H1 (cell line): ENCODE results near the gene RAB3A. TPM values are rescaled to one million over a fixed set of nuclear protein-coding genes. Genes with fewer than 3 reads are reported as not detected.

Experiments
- CTCF ChIA-PET: fragments of 300-600 bp; sonication (Branson Sonifier 250); formaldehyde crosslinking; loops from one replicate; lab custom pipeline; 2021; ENCODE audit not compliant: partially characterized antibody; lab: Charles Lee
- POLR2A ChIA-PET: fragments of 300-600 bp; sonication (Branson Sonifier 250); formaldehyde crosslinking; loops from one replicate; lab custom pipeline; 2021; ENCODE audit warnings: inconsistent platforms; ENCODE audit not compliant: partially characterized antibody; lab: Charles Lee
- DNase-seq, 2 experiments: peaks; one replicate each; pipeline versions ENCODE4 v3.0.0 to v3.0.0-alpha.2; 2010 to 2022; ENCODE audit warnings: low spot score in 2 of 2, low read depth in 1 of 2, mixed read lengths in 1 of 2
- FAIRE-seq: peaks from 2 replicates; lab custom pipeline; 2011; peaks lifted over from hg19 to GRCh38; lab: Jason Lieb, UNC
- H2AFZ ChIP-seq: 2 replicates; pipeline ENCODE4 v1.8.1; 2012; ENCODE audit warnings: low read length, inconsistent platforms
- H2AK5ac ChIP-seq: 2 replicates; pipeline ENCODE4 v1.6.1; 2013; ENCODE audit warnings: low read depth, low read length
- H2BK120ac ChIP-seq: replicated peaks from 2 replicates; pipeline ENCODE3; 2013; ENCODE audit warnings: low read depth, low read length, inconsistent platforms
- H2BK12ac ChIP-seq: 2 replicates; pipeline ENCODE4 v1.6.1; 2013; ENCODE audit warnings: low read depth, low read length
- H2BK15ac ChIP-seq: 2 replicates; pipeline ENCODE4 v1.6.1; 2013; ENCODE audit warnings: low read length
- H2BK20ac ChIP-seq: 2 replicates; pipeline ENCODE4 v1.6.1; 2013; ENCODE audit warnings: low read length
- H2BK5ac ChIP-seq: 2 replicates; pipeline ENCODE4 v1.6.1; 2013; ENCODE audit warnings: low read depth, low read length
- H3K14ac ChIP-seq: 2 replicates; pipeline ENCODE4 v1.6.1; 2013; ENCODE audit warnings: inconsistent platforms; ENCODE audit not compliant: insufficient read length
- H3K18ac ChIP-seq: 2 replicates; pipeline ENCODE4 v1.6.1; 2013; ENCODE audit warnings: low read length; ENCODE audit errors: extremely low read depth
- H3K23ac ChIP-seq: 2 replicates; pipeline ENCODE4 v1.6.1; 2013; ENCODE audit warnings: inconsistent platforms; ENCODE audit not compliant: insufficient read length
- H3K23me2 ChIP-seq: 2 replicates; pipeline ENCODE4 v1.6.1; 2013; ENCODE audit warnings: low read depth, low read length
- H3K27ac ChIP-seq: 2 replicates; pipeline ENCODE4 v1.6.1; 2011; ENCODE audit warnings: low read depth, low read length, inconsistent platforms
- H3K27me3 ChIP-seq, 4 experiments: replicated peaks in 1 of 4; 1 replicate in 1 of 4; 2 replicates in 3 of 4; pipeline versions ENCODE4 v1.6.1 to v1.8.1; 2011 to 2013; ENCODE audit warnings: low read length in 3 of 4, mild to moderate bottlenecking in 3 of 4, inconsistent platforms in 2 of 4, mixed read lengths in 2 of 4, moderate library complexity in 1 of 4; ENCODE audit not compliant: control insufficient read depth in 3 of 4, insufficient read depth in 3 of 4; ENCODE audit errors: extremely low read depth in 1 of 4
- H3K36me3 ChIP-seq, 4 experiments: 2 replicates each; pipeline versions ENCODE4 v1.6.1 to v1.8.1; 2011 to 2013; ENCODE audit warnings: mild to moderate bottlenecking in 4 of 4, low read length in 3 of 4, moderate library complexity in 2 of 4, control low read depth in 1 of 4, inconsistent platforms in 1 of 4; ENCODE audit not compliant: insufficient read depth in 4 of 4, control insufficient read depth in 2 of 4
- H3K4ac ChIP-seq: replicated peaks from 2 replicates; pipeline ENCODE3; 2013; ENCODE audit warnings: low read length, low read depth, mixed read lengths, inconsistent platforms; ENCODE audit not compliant: insufficient read length
- H3K4me1 ChIP-seq, 4 experiments: replicated peaks in 1 of 4; 1 replicate in 1 of 4; 2 replicates in 3 of 4; pipeline versions ENCODE4 v1.6.1 to v1.8.1; 2011 to 2013; ENCODE audit warnings: low read length in 3 of 4, inconsistent platforms in 2 of 4, mixed read lengths in 1 of 4; ENCODE audit not compliant: insufficient read depth in 4 of 4, control insufficient read depth in 3 of 4
- H3K4me2 ChIP-seq, 2 experiments: 2 replicates each; pipeline versions ENCODE4 v1.6.1 to v1.8.1; 2011 to 2013; ENCODE audit warnings: low read depth in 2 of 2, low read length in 2 of 2, control low read depth in 1 of 2, inconsistent platforms in 1 of 2, mild to moderate bottlenecking in 1 of 2; ENCODE audit not compliant: insufficient read depth in 1 of 2
- H3K4me3 ChIP-seq, 4 experiments: fragments of 200-600, 300-600 bp in 1 of 4; sonication (generic), shearing (Covaris generic), sonication (Bioruptor Twin) in 1 of 4; 2 replicates each; pipeline versions ENCODE4 v1.5.1 to v1.8.1; 2011 to 2016; ENCODE audit warnings: low read length in 4 of 4, low read depth in 3 of 4, control low read depth in 2 of 4, inconsistent platforms in 2 of 4, mild to moderate bottlenecking in 2 of 4, mixed read lengths in 1 of 4, moderate library complexity in 1 of 4; ENCODE audit not compliant: insufficient read depth in 2 of 4; ENCODE audit errors: extremely low read depth in 1 of 4
- H3K56ac ChIP-seq: replicated peaks from 2 replicates; pipeline ENCODE3; 2013; ENCODE audit warnings: low read depth, mild to moderate bottlenecking, mixed read lengths, low read length, inconsistent platforms; ENCODE audit not compliant: insufficient read length
- H3K79me1 ChIP-seq: 2 replicates; pipeline ENCODE4 v1.6.1; 2013; ENCODE audit warnings: low read depth, low read length, control low read depth
- H3K79me2 ChIP-seq, 2 experiments: 2 replicates each; pipeline versions ENCODE4 v1.6.1 to v1.8.1; 2012 to 2013; ENCODE audit warnings: low read length in 2 of 2, mild to moderate bottlenecking in 2 of 2, inconsistent platforms in 1 of 2; ENCODE audit not compliant: insufficient read depth in 2 of 2, control insufficient read depth in 1 of 2
- H3K9ac ChIP-seq, 4 experiments: replicated peaks in 1 of 4; 1 replicate in 1 of 4; 2 replicates in 3 of 4; pipeline versions ENCODE4 v1.6.1 to v1.8.1; 2011 to 2013; ENCODE audit warnings: low read depth in 3 of 4, low read length in 3 of 4, control low read depth in 2 of 4, mild to moderate bottlenecking in 2 of 4, moderate library complexity in 2 of 4, inconsistent platforms in 1 of 4; ENCODE audit errors: extremely low read depth in 1 of 4
- H3K9me3 ChIP-seq, 2 experiments: 2 replicates each; pipeline versions ENCODE4 v1.6.1 to v1.8.1; 2012 to 2013; ENCODE audit warnings: mild to moderate bottlenecking in 2 of 2, moderate library complexity in 2 of 2, control low read depth in 1 of 2, inconsistent platforms in 1 of 2, low read depth in 1 of 2, low read length in 1 of 2, mixed read lengths in 1 of 2; ENCODE audit not compliant: insufficient read depth in 2 of 2
- H4K20me1 ChIP-seq, 2 experiments: replicated peaks in 1 of 2; 2 replicates each; pipeline versions ENCODE3 to v1.8.1; 2011 to 2013; ENCODE audit warnings: inconsistent platforms in 2 of 2, low read length in 2 of 2, mild to moderate bottlenecking in 1 of 2; ENCODE audit not compliant: insufficient read depth in 2 of 2, control insufficient read depth in 1 of 2
- H4K5ac ChIP-seq: 2 replicates; pipeline ENCODE4 v1.6.1; 2013; ENCODE audit warnings: low read length, low read depth, mixed read lengths, inconsistent platforms; ENCODE audit not compliant: insufficient read length
- H4K8ac ChIP-seq: 2 replicates; pipeline ENCODE4 v1.8.0; 2013; ENCODE audit warnings: mild to moderate bottlenecking, moderate library complexity, low read length, inconsistent platforms; ENCODE audit not compliant: insufficient read depth; ENCODE audit errors: extremely low read depth
- H4K91ac ChIP-seq: replicated peaks from 2 replicates; pipeline ENCODE3; 2013; ENCODE audit warnings: low read length, mixed read lengths, inconsistent platforms; ENCODE audit not compliant: insufficient read length
- JUND ChIP-seq: IDR thresholded peaks from 2 replicates; pipeline ENCODE4 v1.6.1; 2011; ENCODE audit warnings: mild to moderate bottlenecking, improper control_type of control experiment, low read length
- SIX5 ChIP-seq: IDR thresholded peaks from 2 replicates; pipeline ENCODE4 v1.6.1; 2011; ENCODE audit warnings: mild to moderate bottlenecking, low read depth, low read length
- SP4 ChIP-seq: IDR thresholded peaks from 2 replicates; pipeline ENCODE4 v1.6.1; 2012; ENCODE audit warnings: low read length, inconsistent platforms
- TBP ChIP-seq: IDR thresholded peaks from 2 replicates; pipeline ENCODE4 v1.6.1; 2011; ENCODE audit warnings: low read depth, low read length, improper control_type of control experiment
- TEAD4 ChIP-seq: IDR thresholded peaks from 2 replicates; pipeline ENCODE4 v1.6.1; 2012; ENCODE audit warnings: low read depth, low read length, inconsistent platforms, mixed read lengths
- YY1 ChIP-seq: IDR thresholded peaks from 2 replicates; pipeline ENCODE4 v1.6.1; 2011; ENCODE audit warnings: low read depth, mild to moderate bottlenecking, low read length
- WGBS, 2 experiments: shearing (Covaris generic) in 1 of 2; methylation state at CpG; one replicate each; pipeline versions ENCODE4 v1.1.6 to v1.1.7; 2013 to 2015; ENCODE audit warnings: low lambda C conversion rate in 2 of 2, mixed read lengths in 2 of 2, inconsistent platforms in 1 of 2, low coverage in 1 of 2, missing lambda C conversion rate in 1 of 2; ENCODE audit not compliant: insufficient replicate concordance in 2 of 2, insufficient coverage in 1 of 2, insufficient read length in 1 of 2; ENCODE audit errors: extremely low coverage in 1 of 2, missing lambda C conversion rate in 1 of 2; 5-methylcytosine and 5-hydroxymethylcytosine counted together
- polyA plus RNA-seq, 7 experiments: library from polyadenylated mRNA; depleted of rRNA in 3 of 7; stranded (reverse) in 5 of 7; unstranded in 2 of 7; fragments of >200 nt in 5 of 7; fragments of 200-250 nt in 2 of 7; gene quantifications; 1 replicate in 5 of 7; 2 replicates in 1 of 7; 4 replicates in 1 of 7; pipeline versions ENCODE4 v1.2.1 to v1.2.3, GENCODE V29; 2011 to 2013; ENCODE audit warnings: missing spikeins in 2 of 7, mixed read lengths in 2 of 7
- total RNA-seq: library from RNA; stranded (reverse); fragmentation: NEBNext Ultra II Directional; extraction: Animal tissue kit (Norgen Biotek cat#: 25700); gene quantifications from 2 replicates; pipeline ENCODE4 v1.2.1, GENCODE V29; 2021
- TF ChIP-seq, protein P1 (sequence below): IDR thresholded peaks from 2 replicates; pipeline ENCODE4 v1.6.1; 2012; ENCODE audit warnings: inconsistent platforms
- TF ChIP-seq, protein P2 (sequence below), 3 experiments: IDR thresholded peaks; 1 replicate in 2 of 3; 2 replicates in 1 of 3; pipeline versions ENCODE4 v1.5.1 to v1.6.1; 2011; ENCODE audit warnings: low read length in 3 of 3, mild to moderate bottlenecking in 3 of 3, inconsistent platforms in 2 of 3, low read depth in 1 of 3, moderate library complexity in 1 of 3; ENCODE audit not compliant: insufficient read depth in 1 of 3; ENCODE audit errors: control extremely low read depth in 1 of 3

The RAB3A gene
- total and polyA plus RNA-seq, 2 of the 8 experiments (the other 6 are each of a cell fraction or from before 2014, with no cell fraction given) = 13.6 to 14.2 TPM

DNA sequence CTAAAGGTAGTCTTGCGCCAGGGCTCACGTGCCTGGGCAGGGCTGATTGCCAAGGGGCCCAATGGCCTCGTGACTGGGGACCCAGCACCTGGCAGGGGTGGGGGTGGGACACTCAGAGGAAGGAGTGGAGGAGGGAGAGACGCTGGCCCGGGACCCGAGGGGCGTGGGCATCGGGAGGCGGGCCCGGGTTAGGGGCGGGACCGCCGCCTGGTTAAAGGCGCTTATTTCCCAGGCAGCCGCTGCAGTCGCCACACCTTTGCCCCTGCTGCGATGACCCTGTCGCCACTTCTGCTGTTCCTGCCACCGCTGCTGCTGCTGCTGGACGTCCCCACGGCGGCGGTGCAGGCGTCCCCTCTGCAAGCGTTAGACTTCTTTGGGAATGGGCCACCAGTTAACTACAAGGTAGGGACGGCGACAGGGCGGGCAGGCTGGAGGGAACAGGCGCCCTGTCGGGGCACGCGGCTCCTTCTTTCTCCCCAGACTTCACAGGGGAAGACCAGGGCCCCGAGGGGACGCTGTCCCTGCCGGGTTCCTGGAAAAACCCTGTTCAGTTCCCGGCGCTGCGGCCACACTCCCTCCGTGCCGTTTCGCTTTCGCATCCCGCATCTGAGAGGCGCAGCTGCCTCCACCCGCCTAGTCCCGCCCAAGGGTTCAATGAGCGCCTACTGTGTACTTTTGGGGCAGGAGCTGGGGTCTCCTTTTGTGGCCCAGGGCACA, 30.1 kb downstream of the RAB3A start, which contains the start of gene IFI30:
Gene IFI30 (plus strand): TSS at position 242 of the 717 bp plus-strand sequence. CDS start 29 bp downstream, at position 271.
- no peak within 1 kb of the TSS for H3K23ac ChIP-seq
- peaks cover 0 to 17% (median 7%) of the 10 kb centered on the region in 4 experiments; a peak in 5 of 7 replicates for H3K27me3 ChIP-seq
- peak within 1 kb of the TSS; percentile 86; the same call in 1 of the 2 replicates for H2BK5ac ChIP-seq
- peaks cover 0 to 5% (median 2%) of the 10 kb centered on the region in 4 experiments; a peak in 2 of 7 replicates for H3K4me1 ChIP-seq
- H3K27ac ChIP-seq = no peak within 1 kb of the TSS
- no peaks in the 10 kb centered on the region for H3K79me2 ChIP-seq
- peak within 1 kb of the TSS; percentile 61 to 81 for H3K4me2 ChIP-seq
- H2BK20ac ChIP-seq = no peak within 1 kb of the TSS
- POLR2A ChIA-PET = interaction anchor here (0.6 to 1.8 kb wide), 9 partner anchors 9 to 241 kb away, joined by 3 to 11 read pairs (median 3); partner anchors contain the start of genes CCDC124 and LSM4
- H4K20me1 ChIP-seq = peaks cover 0 to 1% of the 10 kb centered on the region in 2 experiments
- peak within 1 kb of the TSS; percentile 22; the same call in 1 of the 2 replicates for H2BK12ac ChIP-seq
- no peak within 1 kb of the TSS for H3K56ac ChIP-seq
- no peaks in the 10 kb centered on the region for H3K9me3 ChIP-seq
- no peaks in the 10 kb centered on the region for H3K79me1 ChIP-seq
- no peak within 1 kb of the TSS for H4K91ac ChIP-seq
- peaks cover 6% of the 10 kb centered on the region; the same call in 1 of the 2 replicates for H3K23me2 ChIP-seq
- CTCF ChIA-PET = interaction anchor here (0.6 to 1.2 kb wide), 3 partner anchors 18 to 1645 kb away, joined by 3 to 4 read pairs (median 4); no protein-coding TSS in a partner anchor
- H3K9ac ChIP-seq = peak within 1 kb of the TSS in 2 of 4 experiments; percentile 20 to 23; a peak in 2 of 7 replicates
- peak within 1 kb of the TSS; percentile 7 for H3K4ac ChIP-seq
- H3K18ac ChIP-seq = peak within 1 kb of the TSS; percentile 78
- H2AFZ ChIP-seq = peak within 1 kb of the TSS; percentile 72; the same call in 1 of the 2 replicates
- no peak within 1 kb of the TSS for H2AK5ac ChIP-seq
- H3K36me3 ChIP-seq = peaks cover 2 to 10% (median 6%) of the 10 kb centered on the region in 4 experiments; a peak in 6 of 8 replicates
- H3K4me3 ChIP-seq = peak within 1 kb of the TSS; percentile 44 to 81 (median 66)
- 3% methylated on average over 31 of the region's 47 CpGs; no CpG with 5 or more reads in 1 of the 2 experiments for WGBS, 2 experiments
- peak within 1 kb of the TSS; percentile 81; the same call in 1 of the 2 replicates for H2BK15ac ChIP-seq
- H4K8ac ChIP-seq = peak within 1 kb of the TSS; percentile 54
- H2BK120ac ChIP-seq = no peak within 1 kb of the TSS
- DNase-seq = peak in 1 of 2 experiments; percentile 84
- FAIRE-seq = no peak
- no peak within 1 kb of the TSS for H3K14ac ChIP-seq
- peak within 1 kb of the TSS; percentile 39 for H4K5ac ChIP-seq
- TF ChIP-seq, protein P1, sequence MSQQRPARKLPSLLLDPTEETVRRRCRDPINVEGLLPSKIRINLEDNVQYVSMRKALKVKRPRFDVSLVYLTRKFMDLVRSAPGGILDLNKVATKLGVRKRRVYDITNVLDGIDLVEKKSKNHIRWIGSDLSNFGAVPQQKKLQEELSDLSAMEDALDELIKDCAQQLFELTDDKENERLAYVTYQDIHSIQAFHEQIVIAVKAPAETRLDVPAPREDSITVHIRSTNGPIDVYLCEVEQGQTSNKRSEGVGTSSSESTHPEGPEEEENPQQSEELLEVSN = peak; percentile 81
- peak; percentile 29; the same call in 1 of the 2 replicates for TF ChIP-seq TBP
- TF ChIP-seq YY1 = no peak
- TF ChIP-seq, protein P2, sequence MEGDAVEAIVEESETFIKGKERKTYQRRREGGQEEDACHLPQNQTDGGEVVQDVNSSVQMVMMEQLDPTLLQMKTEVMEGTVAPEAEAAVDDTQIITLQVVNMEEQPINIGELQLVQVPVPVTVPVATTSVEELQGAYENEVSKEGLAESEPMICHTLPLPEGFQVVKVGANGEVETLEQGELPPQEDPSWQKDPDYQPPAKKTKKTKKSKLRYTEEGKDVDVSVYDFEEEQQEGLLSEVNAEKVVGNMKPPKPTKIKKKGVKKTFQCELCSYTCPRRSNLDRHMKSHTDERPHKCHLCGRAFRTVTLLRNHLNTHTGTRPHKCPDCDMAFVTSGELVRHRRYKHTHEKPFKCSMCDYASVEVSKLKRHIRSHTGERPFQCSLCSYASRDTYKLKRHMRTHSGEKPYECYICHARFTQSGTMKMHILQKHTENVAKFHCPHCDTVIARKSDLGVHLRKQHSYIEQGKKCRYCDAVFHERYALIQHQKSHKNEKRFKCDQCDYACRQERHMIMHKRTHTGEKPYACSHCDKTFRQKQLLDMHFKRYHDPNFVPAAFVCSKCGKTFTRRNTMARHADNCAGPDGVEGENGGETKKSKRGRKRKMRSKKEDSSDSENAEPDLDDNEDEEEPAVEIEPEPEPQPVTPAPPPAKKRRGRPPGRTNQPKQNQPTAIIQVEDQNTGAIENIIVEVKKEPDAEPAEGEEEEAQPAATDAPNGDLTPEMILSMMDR (IDR thresholded peaks at IDR 0.05; ENCODE audit: control extremely low read depth in 1 of 3, insufficient read depth in 1 of 3, low read depth in 1 of 3, low read length in 3 of 3) = no peak
- no peak for TF ChIP-seq SIX5
- no peak for TF ChIP-seq JUND
- TF ChIP-seq SP4 = 0 out of 2 replicates have a peak, but pooled peaks have one; percentile 17
- TF ChIP-seq TEAD4 = no peak
